ENCODE data around the gene RAD51B. TPM values are rescaled to one million over a fixed set of nuclear protein-coding genes. Genes with fewer than 3 reads are reported as not detected.

RAD51B gene
- total and polyA plus RNA-seq, 2 donors (not counting 1 experiment from before 2014, with no cell fraction given) = 4.6 to 16.3 TPM

- TF ChIP-seq CTCF (conservative IDR thresholded peaks at IDR 0.05 in 1 of 2, IDR thresholded peaks at IDR 0.05 in 1 of 2; ENCODE audit: low read depth in 1 of 2, low read length in 2 of 2) (peak in 1 of 2 donors; percentile 36), EZH2 (IDR thresholded peaks at IDR 0.05; ENCODE audit: low read length, missing control alignments) (no peak)
- Histone ChIP-seq H4K20me1 (ENCODE audit: control insufficient read depth, extremely low read depth, insufficient read depth, low read length) (no peaks in the 10 kb centered on the region), H2AFZ (ENCODE audit: low read length) (no peak overlapping the region), H3K79me2 (ENCODE audit: control insufficient read depth, insufficient read depth, low read length) (no peaks in the 10 kb centered on the region), H3K4me1 (ENCODE audit: control insufficient read depth, extremely low read depth, insufficient read depth, low read length) (peaks cover 23% of the 10 kb centered on the region), H3K27ac (ENCODE audit: insufficient read depth, low read length) (no peak overlapping the region), H3K36me3 (ENCODE audit: control insufficient read depth, insufficient read depth, low read length) (no peaks in the 10 kb centered on the region), H3K9ac (ENCODE audit: insufficient read depth, low read length) (no peak overlapping the region), H3K9me3 (ENCODE audit: control insufficient read depth, insufficient read depth, low read depth, low read length) (no peaks in the 10 kb centered on the region), H3K4me2 (ENCODE audit: extremely low read depth, insufficient read depth, low read length) (no peak overlapping the region), H3K4me3 (replicated peaks in 1 of 4; ENCODE audit: control extremely low read depth in 1 of 4, insufficient read depth in 1 of 4, low read depth in 3 of 4, low read length in 4 of 4) (no peak overlapping the region), H3K27me3 (ENCODE audit: control insufficient read depth, insufficient read depth, low read length) (no peaks in the 10 kb centered on the region)
- peak; percentile 22 to 44 for DNase-seq (ENCODE audit: low read depth in 2 of 2)
These were observed 589.1 kb downstream of the RAD51B start for GRCh38 chr14:68408680-68409079.

- DNase-seq (ENCODE audit: low read depth in 2 of 2) = peak in 1 of 2 donors; percentile 8
These were observed 589.8 kb downstream of the RAD51B start for GRCh38 chr14:68409387-68409786.

More at GRCh38 chr14:68409387-68409786, 589.8 kb downstream of the RAD51B start:
- Histone ChIP-seq H3K9ac (ENCODE audit: insufficient read depth, low read length) (no peak overlapping the region), H3K27ac (ENCODE audit: insufficient read depth, low read length) (no peak overlapping the region), H3K36me3 (ENCODE audit: control insufficient read depth, insufficient read depth, low read length) (no peaks in the 10 kb centered on the region), H3K79me2 (ENCODE audit: control insufficient read depth, insufficient read depth, low read length) (no peaks in the 10 kb centered on the region), H3K4me2 (ENCODE audit: extremely low read depth, insufficient read depth, low read length) (no peak overlapping the region), H3K4me1 (ENCODE audit: control insufficient read depth, extremely low read depth, insufficient read depth, low read length) (peaks cover 23% of the 10 kb centered on the region), H3K9me3 (ENCODE audit: control insufficient read depth, insufficient read depth, low read depth, low read length) (no peaks in the 10 kb centered on the region), H2AFZ (ENCODE audit: low read length) (no peak overlapping the region), H4K20me1 (ENCODE audit: control insufficient read depth, extremely low read depth, insufficient read depth, low read length) (no peaks in the 10 kb centered on the region), H3K4me3 (replicated peaks in 1 of 4; ENCODE audit: control extremely low read depth in 1 of 4, insufficient read depth in 1 of 4, low read depth in 3 of 4, low read length in 4 of 4) (no peak overlapping the region), H3K27me3 (ENCODE audit: control insufficient read depth, insufficient read depth, low read length) (no peaks in the 10 kb centered on the region)
- TF ChIP-seq EZH2 (IDR thresholded peaks at IDR 0.05; ENCODE audit: low read length, missing control alignments) (no peak), CTCF (conservative IDR thresholded peaks at IDR 0.05 in 1 of 2, IDR thresholded peaks at IDR 0.05 in 1 of 2; ENCODE audit: low read depth in 1 of 2, low read length in 2 of 2) (no peak)
